CD4-positive, alpha-beta T cell treated with Interleukin-1 beta for 1 hour (primary cell): ENCODE results near the gene VAT1L.

Source experiments
- DNase-seq, 2 donors: peaks; one replicate each; pipeline ENCODE4 v3.0.0-alpha.2; 2020 to 2022

Gene VAT1L

GRCh38 chr16:77784441-77785372 lies 3.7 kb upstream of the VAT1L start:
- DNase-seq, result no peak

- DNase-seq, result no peak
Measured at GRCh38 chr16:77785373-77785764, 3.0 kb upstream of the VAT1L start.

GRCh38 chr16:77786186-77786847 lies 2.0 kb upstream of the VAT1L start:
- DNase-seq, result no peak

- DNase-seq, result no peak
Measured at GRCh38 chr16:77787452-77787851, 912 bp upstream of the VAT1L start.

- DNase-seq, result no peak
Measured at GRCh38 chr16:77789085-77790008, 983 bp downstream of the VAT1L start.

- no peak for DNase-seq
Measured at GRCh38 chr16:77790009-77790372, 1.6 kb downstream of the VAT1L start.

- DNase-seq, result no peak
Measured at GRCh38 chr16:77790912-77791311, 2.5 kb downstream of the VAT1L start.

GRCh38 chr16:77793417-77793816 lies 5.1 kb downstream of the VAT1L start:
- DNase-seq, result no peak

GRCh38 chr16:77794586-77794985 lies 6.2 kb downstream of the VAT1L start:
- DNase-seq, result no peak

- no peak for DNase-seq
Measured at GRCh38 chr16:77801817-77802216, 13.5 kb downstream of the VAT1L start.

- DNase-seq, result no peak
Measured at GRCh38 chr16:77805398-77805797, 17.0 kb downstream of the VAT1L start.

- DNase-seq, result no peak
Measured at GRCh38 chr16:77807021-77807420, 18.7 kb downstream of the VAT1L start.

GRCh38 chr16:77812856-77813500 lies 24.6 kb downstream of the VAT1L start:
- DNase-seq, result no peak

GRCh38 chr16:77816293-77816692 lies 27.9 kb downstream of the VAT1L start:
- DNase-seq, result no peak

- no peak for DNase-seq
Measured at GRCh38 chr16:77820340-77820739, 32.0 kb downstream of the VAT1L start.

GRCh38 chr16:77822661-77823060 lies 34.3 kb downstream of the VAT1L start:
- no peak for DNase-seq

- DNase-seq, result no peak
Measured at GRCh38 chr16:77823067-77823466, 34.7 kb downstream of the VAT1L start.

GRCh38 chr16:77825196-77825595 lies 36.8 kb downstream of the VAT1L start:
- no peak for DNase-seq

GRCh38 chr16:77827032-77827431 lies 38.7 kb downstream of the VAT1L start:
- DNase-seq, result no peak

- no peak for DNase-seq
Measured at GRCh38 chr16:77833921-77834634, 45.7 kb downstream of the VAT1L start.

- no peak for DNase-seq
Measured at GRCh38 chr16:77834635-77835540, 46.5 kb downstream of the VAT1L start.
